HG03108 (cell line): ENCODE data around the gene CAPNS2.
"Not testable (repeated sequence)": the region's sequence is repeated elsewhere in the genome, so short reads cannot be mapped to it uniquely, and the experiment has no call there.

ENCODE experiments used
- ATAC-seq: cut with Tn5 transposase; IDR thresholded peaks from one replicate; pipeline ENCODE4 v1.9.1; 2021; ENCODE audit warnings: moderate library complexity; ENCODE audit not compliant: unreplicated experiment

CAPNS2 gene

GRCh38 chr16:55567382-55567781 is 898 bp downstream of the CAPNS2 start:
- no peak for ATAC-seq

GRCh38 chr16:55568207-55568606 is 1.7 kb downstream of the CAPNS2 start:
- no peak for ATAC-seq

GRCh38 chr16:55569025-55569424 is 2.5 kb downstream of the CAPNS2 start:
- no peak for ATAC-seq

- ATAC-seq, result no peak
Measured at GRCh38 chr16:55570159-55570558, 3.7 kb downstream of the CAPNS2 start.

GRCh38 chr16:55571191-55571897 is 4.9 kb downstream of the CAPNS2 start:
- ATAC-seq, result no peak

GRCh38 chr16:55572439-55572838 is 6.0 kb downstream of the CAPNS2 start:
- no peak for ATAC-seq

- ATAC-seq, result no peak
Measured at GRCh38 chr16:55574811-55575210, 8.3 kb downstream of the CAPNS2 start.

- ATAC-seq, result no peak
Measured at GRCh38 chr16:55575496-55575895, 9.0 kb downstream of the CAPNS2 start.

- ATAC-seq, result no peak
Measured at GRCh38 chr16:55576384-55576783, 9.9 kb downstream of the CAPNS2 start.

- no peak for ATAC-seq
Measured at GRCh38 chr16:55577887-55578286, 11.4 kb downstream of the CAPNS2 start.

GRCh38 chr16:55585631-55586030 is 19.1 kb downstream of the CAPNS2 start:
- no peak for ATAC-seq

- no peak for ATAC-seq
Measured at GRCh38 chr16:55588799-55589198, 22.3 kb downstream of the CAPNS2 start.

- ATAC-seq, result no peak
Measured at GRCh38 chr16:55592306-55592705, 25.8 kb downstream of the CAPNS2 start.

GRCh38 chr16:55597928-55598327 is 31.4 kb downstream of the CAPNS2 start:
- ATAC-seq, result no peak

- ATAC-seq, result no peak
Measured at GRCh38 chr16:55605754-55606336, 39.4 kb downstream of the CAPNS2 start.

- ATAC-seq, result no peak
Measured at GRCh38 chr16:55613613-55614335, 47.3 kb downstream of the CAPNS2 start.

GRCh38 chr16:55615071-55615470 is 48.6 kb downstream of the CAPNS2 start:
- ATAC-seq, result no peak

- not testable (repeated sequence) for ATAC-seq
Measured at GRCh38 chr16:55615670-55616069, 49.2 kb downstream of the CAPNS2 start.
